GM21529 (cell line): ENCODE results near the gene ERBIN.
"Not testable (repeated sequence)": the region's sequence is repeated elsewhere in the genome, so short reads cannot be mapped to it uniquely, and the experiment has no call there.

Experiments
- ATAC-seq: cut with Tn5 transposase; IDR thresholded peaks from one replicate; pipeline ENCODE4 v1.9.1; 2021; ENCODE audit not compliant: unreplicated experiment

Gene ERBIN

DNA sequence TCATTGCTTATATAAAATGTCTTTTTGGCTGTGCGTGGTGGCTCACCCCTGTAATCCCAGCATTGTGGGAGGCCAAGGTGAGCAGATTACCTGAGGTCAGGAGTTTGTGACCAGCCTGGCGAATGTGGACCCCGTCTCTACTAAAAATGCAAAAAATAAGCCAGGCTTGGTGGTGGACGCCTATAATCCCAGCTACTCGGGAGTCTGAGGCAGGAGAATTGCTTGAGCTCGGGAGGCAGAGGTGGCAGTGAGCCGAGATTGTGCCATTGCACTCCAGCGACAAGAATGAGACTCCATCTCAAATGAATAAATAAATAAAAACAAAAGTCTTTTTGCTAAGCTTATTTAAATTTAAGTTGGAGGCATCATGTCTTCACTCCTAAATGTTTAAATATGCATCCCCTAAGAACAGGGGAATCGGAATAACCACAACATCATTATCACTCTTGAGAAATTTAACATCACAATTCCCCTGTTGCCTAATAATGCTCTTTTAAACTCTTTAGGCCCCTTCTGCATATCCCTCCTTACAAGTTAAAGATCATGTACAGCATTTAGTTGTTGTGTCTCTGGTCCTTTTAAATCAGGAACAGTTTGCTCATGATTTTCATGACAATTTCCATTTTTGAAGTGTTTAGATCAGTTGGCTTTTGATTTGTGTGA lies 72.8 kb downstream of the ERBIN start:
- no peak for ATAC-seq

DNA sequence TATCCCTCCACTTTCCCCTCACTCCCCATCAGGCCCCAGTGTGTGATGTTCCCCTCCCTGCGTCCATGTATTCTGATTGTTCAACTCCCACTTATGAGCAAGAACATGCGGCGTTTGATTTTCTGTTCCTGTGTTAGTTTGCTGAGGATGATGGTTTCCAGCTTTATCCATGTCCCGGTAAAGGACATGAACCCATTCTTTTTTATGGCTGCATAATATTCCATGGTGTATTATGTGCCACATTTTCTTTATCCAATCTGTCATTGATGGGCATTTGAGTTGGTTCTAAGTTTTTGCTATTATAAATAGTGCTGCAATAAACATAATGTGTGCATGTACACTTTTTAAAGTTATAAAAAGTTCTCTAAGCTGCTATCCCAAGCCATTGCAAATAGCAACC lies 75.6 kb downstream of the ERBIN start:
- no peak for ATAC-seq

DNA sequence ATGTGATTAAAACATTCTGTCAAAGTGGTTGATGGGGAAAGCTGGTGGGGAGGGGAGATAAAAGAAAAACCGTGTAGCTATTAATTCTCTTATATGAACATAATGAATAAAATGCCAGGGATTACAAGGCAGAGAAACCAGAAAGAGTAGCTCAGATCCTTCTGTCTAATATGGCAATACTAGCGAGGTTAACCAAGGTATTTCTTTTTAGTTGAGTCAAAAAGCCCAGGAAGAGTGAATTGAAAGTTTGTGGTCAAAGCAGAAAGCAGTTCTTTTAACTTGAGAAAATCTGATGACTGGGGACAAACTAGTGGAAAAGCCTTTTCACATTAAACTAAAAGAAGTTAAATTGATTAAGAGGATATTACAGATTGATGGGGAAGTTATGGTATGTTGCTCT lies 76.0 kb downstream of the ERBIN start:
- ATAC-seq: peak; percentile 62

DNA sequence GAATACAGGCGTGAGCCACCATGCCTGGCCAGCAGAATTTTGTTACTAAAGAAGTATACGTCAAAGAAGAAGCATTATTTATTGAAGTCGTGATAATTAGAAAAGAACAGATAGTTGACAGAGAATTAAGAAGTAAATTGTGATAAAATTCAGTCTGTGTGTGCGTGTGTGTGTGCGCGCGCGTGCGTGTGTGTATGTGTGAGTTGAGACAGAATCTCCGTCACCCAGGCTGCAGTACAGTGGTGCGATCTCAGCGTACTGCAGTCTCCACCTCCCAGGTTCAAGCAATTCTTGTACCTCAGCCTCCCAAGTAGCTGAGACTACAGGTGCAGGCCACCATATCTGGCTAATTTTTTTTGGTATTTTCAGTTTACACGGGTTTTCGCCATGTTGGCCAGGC lies 77.8 kb downstream of the ERBIN start:
- no peak for ATAC-seq

GRCh38 chr5:66009277-66009676 lies 82.9 kb downstream of the ERBIN start:
- no peak for ATAC-seq

GRCh38 chr5:66010476-66010875 lies 84.1 kb downstream of the ERBIN start:
- ATAC-seq: no peak

GRCh38 chr5:66012271-66012670 lies 85.9 kb downstream of the ERBIN start:
- ATAC-seq: peak; percentile 66

DNA sequence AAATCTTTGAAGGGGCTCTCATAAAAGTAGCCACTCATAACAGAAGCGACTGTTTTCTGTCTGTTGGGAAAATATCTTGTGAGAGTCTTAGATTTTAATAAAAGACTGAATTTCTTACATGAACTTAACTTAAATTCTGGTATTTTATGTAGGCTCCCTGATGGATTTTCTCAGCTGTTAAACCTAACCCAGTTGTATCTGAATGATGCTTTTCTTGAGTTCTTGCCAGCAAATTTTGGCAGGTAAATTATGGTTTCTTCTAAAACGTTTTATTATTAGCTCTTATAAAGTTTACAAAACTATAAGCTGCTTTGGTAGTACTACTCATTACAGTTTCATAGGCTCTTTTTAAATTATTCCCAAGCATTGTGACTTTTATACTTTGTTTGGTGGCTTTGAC lies 87.0 kb downstream of the ERBIN start:
- no peak for ATAC-seq

DNA sequence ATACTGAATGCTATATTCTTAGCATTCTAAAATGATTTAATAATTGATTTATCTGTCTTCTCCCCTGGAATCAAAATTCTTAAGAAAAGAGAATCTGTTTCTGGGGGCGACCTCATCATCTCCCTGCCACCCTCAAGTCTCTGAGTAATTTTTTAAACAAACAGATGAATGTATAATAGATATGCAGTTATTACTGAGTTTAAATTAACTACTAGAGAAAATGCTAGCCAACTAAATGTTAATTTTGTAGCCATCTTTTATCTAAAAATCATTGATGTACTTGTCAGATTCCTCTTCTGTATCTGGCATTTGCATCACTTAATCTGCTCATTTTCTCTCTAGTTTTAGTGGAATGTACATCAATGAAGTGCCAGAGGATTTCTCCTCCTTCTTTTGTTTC lies 87.5 kb downstream of the ERBIN start:
- no peak for ATAC-seq

DNA sequence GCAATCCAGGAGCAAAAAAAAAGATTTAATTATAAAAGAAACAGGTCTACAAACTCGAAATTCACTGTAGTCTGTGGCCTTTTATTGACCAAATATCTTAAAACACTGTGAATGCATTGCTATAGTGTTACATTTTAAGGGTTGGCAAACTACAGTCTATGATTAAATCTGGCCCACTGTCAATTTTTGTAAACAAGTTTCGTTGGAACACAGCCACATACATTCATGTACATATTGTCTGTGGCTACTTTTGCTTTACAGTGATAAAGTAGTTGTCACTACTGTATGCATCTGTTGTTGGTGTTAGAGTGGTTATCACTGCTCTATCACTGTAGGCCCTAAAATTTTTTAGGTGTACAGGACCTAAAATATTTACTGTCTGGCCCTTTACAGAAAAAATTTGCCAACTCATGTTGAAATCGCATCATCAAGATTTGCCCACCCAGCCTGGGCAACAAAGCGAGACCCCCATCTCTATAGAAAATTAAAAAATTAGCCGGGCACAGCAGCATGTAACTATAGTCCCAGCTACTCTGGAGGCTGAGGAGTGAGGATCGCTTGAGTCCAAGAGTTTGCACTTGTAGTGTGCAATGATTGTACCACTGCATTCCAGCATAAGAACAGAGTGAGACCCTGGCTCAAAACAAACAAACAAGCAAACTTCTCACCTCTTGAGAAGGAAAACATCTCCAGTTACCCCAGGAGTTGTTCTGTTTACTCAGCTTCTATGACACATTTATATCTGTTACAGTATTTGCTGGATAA lies 89.0 kb downstream of the ERBIN start:
- no peak for ATAC-seq

DNA sequence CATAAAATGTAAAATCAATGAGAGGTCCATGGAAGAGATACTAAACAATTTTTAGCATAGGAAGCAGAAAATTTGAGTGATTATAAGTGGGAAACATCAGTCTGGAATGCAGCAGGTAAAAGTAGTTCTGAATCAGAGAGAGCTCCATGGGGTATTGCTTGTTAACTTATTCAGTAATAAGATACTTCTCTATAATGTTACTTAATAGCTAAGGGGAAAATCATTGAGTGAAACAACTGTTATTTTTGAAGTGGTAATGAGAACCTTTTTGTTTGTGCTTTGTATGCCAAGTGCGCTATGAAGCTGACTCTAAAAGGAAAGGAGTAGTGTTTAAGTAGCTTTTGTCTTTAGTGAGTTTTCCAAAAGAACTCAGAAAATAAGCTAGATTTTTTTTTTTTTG lies 95.2 kb downstream of the ERBIN start:
- ATAC-seq: no peak

DNA sequence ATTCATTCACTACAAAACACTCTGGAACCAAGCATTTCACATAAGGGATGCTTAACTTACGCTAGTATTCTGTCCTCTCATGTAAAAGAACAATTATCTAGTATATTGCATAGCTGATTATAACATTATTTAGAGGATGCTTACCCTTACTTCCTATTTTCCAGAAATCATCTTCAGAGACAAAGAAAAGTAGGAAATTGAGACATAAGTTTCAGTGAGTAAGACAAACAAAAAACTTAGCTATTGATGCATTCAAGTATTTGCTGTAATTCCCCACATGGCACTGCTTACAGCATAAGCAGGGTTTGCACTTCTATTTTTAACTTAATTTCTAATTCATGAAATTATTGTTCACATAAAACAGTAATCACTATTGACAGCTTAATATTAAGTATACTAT lies 112.9 kb downstream of the ERBIN start:
- no peak for ATAC-seq

DNA sequence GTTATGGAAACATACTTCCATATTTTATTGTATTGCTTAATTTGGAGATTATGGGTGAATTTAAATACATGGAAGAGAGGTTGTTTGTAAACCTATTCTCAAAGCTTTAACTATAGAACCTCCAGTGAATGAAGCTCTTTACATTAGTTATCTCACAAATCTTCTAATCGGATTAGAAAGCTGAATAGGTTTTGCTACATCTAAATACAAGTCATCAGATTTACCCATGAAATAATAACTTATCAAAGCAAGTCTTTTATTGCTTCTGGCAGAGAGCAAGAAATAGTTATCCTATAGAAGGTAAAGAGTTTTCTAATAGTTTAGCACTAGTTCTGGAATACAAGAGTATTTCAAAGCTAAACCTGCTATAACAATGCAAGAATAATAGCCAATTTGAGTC lies 113.3 kb downstream of the ERBIN start:
- ATAC-seq: no peak

GRCh38 chr5:66041627-66042026 lies 115.3 kb downstream of the ERBIN start:
- no peak for ATAC-seq

- ATAC-seq: no peak
Measured at GRCh38 chr5:66057239-66057638, 130.9 kb downstream of the ERBIN start.

GRCh38 chr5:66061320-66061719 lies 134.9 kb downstream of the ERBIN start:
- not testable (repeated sequence) for ATAC-seq

- not testable (repeated sequence) for ATAC-seq
Measured at GRCh38 chr5:66063061-66063460, 136.7 kb downstream of the ERBIN start.

DNA sequence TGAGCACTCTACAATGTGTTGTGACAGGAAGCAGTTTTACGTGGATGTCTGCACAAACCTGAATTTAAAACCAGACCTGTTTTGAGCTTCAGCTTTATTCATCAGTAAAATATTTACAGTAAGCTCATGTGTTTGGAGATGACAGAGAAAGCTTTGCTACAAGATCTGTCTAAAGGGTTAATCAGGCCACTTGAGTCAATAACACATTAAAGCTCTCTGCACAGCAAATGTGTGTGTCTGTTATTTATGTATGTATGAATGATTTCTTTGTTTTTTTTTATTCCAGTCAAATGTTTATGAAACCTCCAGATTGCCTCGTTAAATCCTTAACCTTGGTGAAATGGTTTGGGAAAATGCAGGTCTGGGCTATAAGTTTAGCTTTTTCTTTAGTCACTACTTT lies 140.5 kb downstream of the ERBIN start:
- ATAC-seq: no peak

DNA sequence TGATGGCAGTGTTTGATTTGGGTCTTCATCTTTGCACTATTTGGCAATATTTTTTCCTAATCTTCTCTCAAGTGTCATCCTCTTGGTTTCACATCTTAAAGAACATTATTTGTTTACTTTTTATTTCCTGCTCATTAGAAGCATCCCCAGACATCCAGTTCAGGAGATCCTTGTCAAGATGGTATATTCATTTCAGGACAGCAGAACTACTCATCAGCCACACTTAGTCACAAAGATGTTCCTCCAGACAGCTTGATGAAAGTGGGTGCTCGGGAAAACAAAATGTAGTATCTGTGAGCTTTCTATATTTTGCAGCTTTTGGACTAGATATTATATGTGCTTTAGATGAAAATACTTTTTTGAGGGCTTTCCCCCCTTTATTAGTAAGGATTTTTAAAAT lies 145.7 kb downstream of the ERBIN start:
- ATAC-seq: no peak

GRCh38 chr5:66074901-66075300 lies 148.5 kb downstream of the ERBIN start:
- ATAC-seq: no peak

DNA sequence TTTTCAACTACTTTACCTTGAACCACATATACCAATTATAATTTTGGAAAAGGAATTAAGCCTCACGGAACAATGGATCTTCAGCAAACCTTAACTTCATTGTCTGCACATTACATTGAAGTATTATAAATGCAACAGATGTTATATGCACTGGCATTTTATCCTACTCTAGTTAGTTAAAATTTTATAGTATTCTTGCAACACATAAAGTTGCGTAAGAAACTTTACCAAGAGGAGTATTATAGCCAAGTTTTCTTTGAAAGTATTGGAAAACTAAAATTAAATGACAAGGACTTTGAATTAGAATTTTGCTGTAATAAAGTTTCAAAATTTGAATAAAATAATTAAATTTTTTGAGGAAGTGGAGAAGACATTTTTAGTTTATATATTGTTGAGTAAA lies 154.3 kb downstream of the ERBIN start:
- ATAC-seq: no peak

DNA sequence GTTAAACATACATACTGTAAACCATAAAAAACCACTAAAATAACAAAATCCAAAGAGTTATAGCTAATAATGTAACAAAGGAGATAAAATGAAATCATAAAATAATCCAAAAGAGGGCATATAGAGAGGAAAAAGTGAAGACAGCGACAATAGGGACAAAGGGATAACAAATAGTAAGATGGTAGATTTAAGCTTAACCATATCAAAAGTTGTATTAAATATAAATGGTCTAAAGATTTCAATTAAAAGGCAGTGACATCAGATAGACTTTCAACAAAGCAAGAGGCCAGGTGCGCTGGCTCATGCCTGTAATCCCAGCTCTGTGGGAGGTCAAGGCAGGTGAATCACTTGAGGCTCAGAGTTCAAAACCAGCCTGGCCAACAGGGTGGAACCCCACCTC lies 163.0 kb downstream of the ERBIN start:
- ATAC-seq: no peak

GRCh38 chr5:66100851-66101250 lies 174.5 kb downstream of the ERBIN start:
- no peak for ATAC-seq
